Calu3 (cell line): ENCODE measurements around the gene SLC8A2. TPM values are rescaled to one million over a fixed set of nuclear protein-coding genes. Genes with fewer than 3 reads are reported as not detected.
"Not testable (repeated sequence)": the region's sequence is repeated elsewhere in the genome, so short reads cannot be mapped to it uniquely, and the experiment has no call there.

Source experiments
- BruUV-seq: library from RNA; stranded (reverse); fragments of 400-500 nt; replicated peaks from 2 replicates; lab custom pipeline; 2021; lab: Mats Ljungman, UMichigan
- CTCF ChIA-PET: fragments of 300-600 bp; sonication (Branson Sonifier 250); formaldehyde crosslinking; loops from one replicate; lab custom pipeline; 2022; ENCODE audit warnings: antibody characterized with exemption; lab: Charles Lee
- DNase-seq: peaks from one replicate; pipeline ENCODE4 v3.0.0; 2022
- H3K27ac Mint-ChIP-seq: one replicate; pipeline ENCODE4 v1.8.0; 2022; ENCODE audit warnings: mixed read lengths; ENCODE audit not compliant: unreplicated experiment
- H3K27me3 Mint-ChIP-seq: one replicate; pipeline ENCODE4 v1.8.0; 2022; ENCODE audit warnings: mixed read lengths; ENCODE audit not compliant: unreplicated experiment
- H3K36me3 Mint-ChIP-seq: one replicate; pipeline ENCODE4 v1.8.0; 2022; ENCODE audit warnings: mild to moderate bottlenecking, moderate library complexity, mixed read lengths; ENCODE audit not compliant: insufficient read depth, unreplicated experiment
- H3K4me1 Mint-ChIP-seq: one replicate; pipeline ENCODE4 v1.8.0; 2022; ENCODE audit warnings: mild to moderate bottlenecking, low read depth, mixed read lengths; ENCODE audit not compliant: unreplicated experiment
- H3K4me3 Mint-ChIP-seq: one replicate; pipeline ENCODE4 v1.8.0; 2022; ENCODE audit warnings: mild to moderate bottlenecking, low read depth, moderate library complexity, mixed read lengths; ENCODE audit not compliant: unreplicated experiment
- H3K9me3 Mint-ChIP-seq: one replicate; pipeline ENCODE4 v1.8.0; 2022; ENCODE audit warnings: low read depth, mixed read lengths; ENCODE audit not compliant: unreplicated experiment
- CTCF ChIP-seq: fragments of 200-600 bp; IDR thresholded peaks from one replicate; pipeline ENCODE4 v1.8.0; 2022; ENCODE audit warnings: antibody characterized with exemption; ENCODE audit not compliant: unreplicated experiment
- intact Hi-C: fragments of 100-400 bp; cut with micrococcal nuclease; formaldehyde crosslinking; loops from one replicate; pipeline ENCODE4 v1.10.0; 2022; ENCODE audit not compliant: unreplicated experiment
- total RNA-seq: library from RNA; stranded (reverse); gene quantifications from 2 replicates; pipeline ENCODE4 v1.2.3, GENCODE V29; 2022

SLC8A2 gene
- total RNA-seq, 1 experiment from 2014 or later = 0.33 TPM

DNA sequence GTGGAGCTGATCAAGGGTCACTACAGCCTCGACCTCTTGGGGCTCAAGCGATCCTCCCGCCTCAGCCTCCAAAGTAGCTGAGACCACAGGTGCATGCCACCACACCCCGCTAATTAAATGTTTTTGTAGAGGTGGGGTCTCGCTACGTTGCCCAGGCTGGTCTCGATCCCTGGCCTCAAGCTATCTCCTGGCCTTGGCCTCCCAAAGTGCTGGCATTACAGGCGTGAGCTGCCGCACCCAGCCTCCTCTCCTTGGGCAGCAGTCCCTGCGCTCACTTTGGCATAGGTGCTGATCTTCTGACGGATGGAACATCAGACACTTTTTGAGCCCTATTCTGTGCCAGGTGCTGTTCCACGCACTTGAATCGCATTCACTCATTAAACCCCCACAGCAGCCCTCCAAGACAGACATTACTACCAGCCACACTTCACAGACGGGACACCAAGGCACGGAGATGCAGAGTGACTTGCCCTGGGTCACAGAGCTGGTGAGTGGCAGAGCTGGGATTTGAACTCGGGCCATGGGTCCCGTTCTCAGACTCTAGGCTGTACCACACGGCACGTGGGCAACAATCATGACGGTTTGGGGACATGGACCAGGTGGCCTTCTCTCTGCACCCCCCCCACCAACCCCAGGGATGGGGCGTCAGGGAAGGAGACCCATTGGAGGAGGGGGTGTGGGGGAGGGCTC is 55.6 kb downstream of the SLC8A2 start:
- no TSS peak for BruUV-seq
- CTCF ChIA-PET = interaction anchor here (2.9 kb wide), 1 partner anchor 12 kb away, joined by 15 read pairs; no protein-coding TSS in a partner anchor
- H3K9me3 Mint-ChIP-seq = no peaks in the 10 kb centered on the region
- H3K4me1 Mint-ChIP-seq = peaks cover 24% of the 10 kb centered on the region
- intact Hi-C loops = no loop called here
- H3K36me3 Mint-ChIP-seq = peaks cover 12% of the 10 kb centered on the region
- H3K27ac Mint-ChIP-seq = no peak overlapping the region
- TF ChIP-seq CTCF = no peak
- peaks cover 100% of the 10 kb centered on the region for H3K27me3 Mint-ChIP-seq
- no peak for DNase-seq
- no peak overlapping the region for H3K4me3 Mint-ChIP-seq

GRCh38 chr19:47414469-47414868 is 57.2 kb downstream of the SLC8A2 start:
- BruUV-seq = no TSS peak
- peak; percentile 82 for DNase-seq
- no peaks in the 10 kb centered on the region for H3K9me3 Mint-ChIP-seq
- H3K36me3 Mint-ChIP-seq = peaks cover 12% of the 10 kb centered on the region
- intact Hi-C loops = loop anchor here (5.0 kb wide), 1 partner anchor 117 kb away; no protein-coding TSS in a partner anchor
- peak; percentile 40 for TF ChIP-seq CTCF
- CTCF ChIA-PET = interaction anchor here (0.5 to 2.9 kb wide), 4 partner anchors 14 to 335 kb away, joined by 3 to 15 read pairs (median 4); partner anchors contain the start of gene DHX34
- H3K4me1 Mint-ChIP-seq = peaks cover 17% of the 10 kb centered on the region
- no peak overlapping the region for H3K27ac Mint-ChIP-seq
- no peak overlapping the region for H3K4me3 Mint-ChIP-seq
- peaks cover 96% of the 10 kb centered on the region for H3K27me3 Mint-ChIP-seq

- intact Hi-C loops = loop anchor here (5.0 kb wide), 1 partner anchor 117 kb away; no protein-coding TSS in a partner anchor
- Mint-ChIP-seq H3K27me3 (peaks cover 96% of the 10 kb centered on the region), H3K4me3 (no peak overlapping the region), H3K36me3 (peaks cover 12% of the 10 kb centered on the region), H3K9me3 (no peaks in the 10 kb centered on the region), H3K27ac (no peak overlapping the region), H3K4me1 (peaks cover 17% of the 10 kb centered on the region)
- BruUV-seq = no TSS peak
- no peak for TF ChIP-seq CTCF
- DNase-seq = no peak
- CTCF ChIA-PET = interaction anchor here (1.1 to 2.9 kb wide), 3 partner anchors 14 to 293 kb away, joined by 4 to 15 read pairs (median 4); partner anchors contain the start of gene DHX34
Measured at GRCh38 chr19:47413941-47414340, 57.8 kb downstream of the SLC8A2 start.

DNA sequence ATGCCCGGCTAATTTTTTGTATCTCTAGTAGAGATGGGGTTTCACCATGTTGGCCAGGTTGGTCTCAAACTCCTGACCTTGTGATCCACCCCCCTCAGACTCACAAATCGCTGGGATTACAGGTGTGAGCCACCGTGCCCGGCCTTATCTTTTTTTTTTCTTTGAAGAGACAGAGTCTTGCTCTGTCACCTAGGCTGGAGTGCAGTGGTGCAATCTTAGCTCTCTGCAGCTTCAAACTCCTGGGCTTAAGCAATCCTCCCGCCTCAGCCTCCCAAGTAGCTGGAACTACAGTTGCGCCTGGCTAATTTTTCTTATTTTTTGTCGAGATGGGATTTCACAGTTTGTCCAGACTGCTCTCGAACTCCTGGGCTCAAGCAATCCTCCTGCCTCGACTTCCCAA is 60.0 kb downstream of the SLC8A2 start:
- intact Hi-C loops = loop anchor here (5.0 kb wide), 1 partner anchor 114 kb away; no protein-coding TSS in a partner anchor
- DNase-seq, H3K4me1 Mint-ChIP-seq, H3K36me3 Mint-ChIP-seq, BruUV-seq, H3K9me3 Mint-ChIP-seq, H3K4me3 Mint-ChIP-seq, H3K27ac Mint-ChIP-seq: not testable (repeated sequence)
- CTCF ChIA-PET = interaction anchor here (1.3 kb wide), 1 partner anchor 16 kb away, joined by 3 read pairs; no protein-coding TSS in a partner anchor
- H3K27me3 Mint-ChIP-seq = peaks cover 96% of the 10 kb centered on the region
